ENCODE data around the gene METTL26. TPM values are rescaled to one million over a fixed set of nuclear protein-coding genes. Genes with fewer than 3 reads are reported as not detected.

The METTL26 gene
- total RNA-seq, 1 donor: 76.0 TPM

DNA sequence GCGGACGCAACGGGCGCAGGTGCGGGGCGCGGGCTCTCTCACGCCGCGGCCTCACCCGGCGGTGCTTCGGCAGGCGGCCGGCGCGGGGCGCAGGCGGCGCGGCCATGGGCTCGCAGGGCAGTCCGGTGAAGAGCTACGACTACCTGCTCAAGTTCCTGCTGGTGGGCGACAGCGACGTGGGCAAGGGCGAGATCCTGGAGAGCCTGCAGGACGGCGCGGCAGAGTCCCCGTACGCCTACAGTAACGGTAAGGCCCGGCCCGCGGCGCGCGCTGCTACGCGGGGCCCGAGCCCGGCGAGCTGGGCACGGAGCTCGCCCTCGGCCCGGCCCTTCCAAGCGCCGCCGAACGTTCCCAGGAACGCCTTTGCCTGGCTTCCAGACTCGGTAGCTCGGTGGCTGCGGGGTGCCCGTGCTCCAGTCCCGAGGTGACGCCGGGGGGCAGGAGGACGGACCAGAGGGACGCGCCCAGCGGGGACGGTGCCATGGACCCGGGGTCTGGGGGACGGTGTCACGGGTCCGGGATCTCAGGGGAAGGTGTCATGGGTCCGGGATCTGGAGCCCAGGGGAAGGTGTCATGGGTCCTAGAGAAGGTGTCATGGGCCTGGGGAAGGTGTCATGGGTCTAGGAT is 45.8 kb downstream of the METTL26 start:
- peak overlapping the region; percentile 51 for H3K27ac ChIP-seq (ENCODE audit: low read depth, low read length)
- peak; percentile 93 for DNase-seq (ENCODE audit: insufficient read length, low spot score, missing footprints)

DNA sequence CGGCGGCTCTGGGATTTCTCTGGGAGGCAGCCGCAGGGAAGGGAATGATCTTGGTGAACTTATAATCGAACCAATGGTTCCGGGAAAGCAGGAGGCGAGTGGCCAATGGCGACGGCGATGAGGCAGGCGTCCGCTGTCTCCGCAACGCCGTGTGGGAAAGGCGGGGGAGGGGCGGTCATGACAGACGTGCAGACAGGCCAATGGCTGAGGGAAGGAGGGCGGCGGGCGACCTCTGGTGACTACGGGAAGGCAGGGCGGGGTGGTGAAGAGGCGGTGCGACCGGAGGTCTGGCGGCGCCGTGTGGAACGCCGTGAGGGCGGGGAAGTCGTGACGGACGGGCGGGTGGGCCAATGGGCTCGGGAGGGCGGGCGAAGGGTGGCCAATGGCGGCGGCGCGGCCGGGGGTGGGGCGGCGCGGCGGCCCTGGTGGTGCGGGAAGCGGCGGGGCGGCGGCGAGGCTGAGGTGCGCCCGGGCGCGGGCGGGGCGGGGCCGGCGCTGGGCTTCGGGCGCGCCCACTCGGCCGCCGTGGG is 46.4 kb downstream of the METTL26 start, which contains the start of gene RAB40C:
RAB40C (plus strand) TSS at position 409 of the 530 bp plus-strand sequence. CDS start 226 bp downstream, outside the sequence.
- peak; percentile 100 for DNase-seq (ENCODE audit: insufficient read length, low spot score, missing footprints)
- Histone ChIP-seq H4K20me1 (ENCODE audit: insufficient read depth, low read length) (peaks cover 46% of the 10 kb centered on the region), H3K79me2 (ENCODE audit: insufficient read depth, low read length) (peaks cover 61% of the 10 kb centered on the region)

More for the DNA sequence above, 45.8 kb downstream of the METTL26 start:
- peaks cover 37% of the 10 kb centered on the region for H3K4me1 ChIP-seq (ENCODE audit: insufficient read depth, low read length)
- peak overlapping the region; percentile 97 for H3K4me3 ChIP-seq (ENCODE audit: insufficient read depth, low read length)
- H2AFZ ChIP-seq (ENCODE audit: low read length): peak overlapping the region; percentile 59
- no peaks in the 10 kb centered on the region for H3K36me3 ChIP-seq (ENCODE audit: insufficient read depth, low read length)
- TF ChIP-seq CTCF (IDR thresholded peaks at IDR 0.05; ENCODE audit: extremely low read depth, low read depth, low read length): no peak
- peaks cover 51% of the 10 kb centered on the region for H4K20me1 ChIP-seq (ENCODE audit: insufficient read depth, low read length)
- peaks cover 65% of the 10 kb centered on the region for H3K79me2 ChIP-seq (ENCODE audit: insufficient read depth, low read length)
- H3K4me2 ChIP-seq (ENCODE audit: insufficient read depth, low read length): peak overlapping the region; percentile 81
- no peaks in the 10 kb centered on the region for H3K27me3 ChIP-seq (ENCODE audit: insufficient read depth, low read length)
- no peaks in the 10 kb centered on the region for H3K9me3 ChIP-seq (ENCODE audit: low read depth, low read length)

GRCh38 chr16:588889-589657 is 47.0 kb downstream of the METTL26 start:
- Histone ChIP-seq H3K27me3 (ENCODE audit: insufficient read depth, low read length) (no peaks in the 10 kb centered on the region), H3K79me2 (ENCODE audit: insufficient read depth, low read length) (peaks cover 55% of the 10 kb centered on the region), H3K36me3 (ENCODE audit: insufficient read depth, low read length) (no peaks in the 10 kb centered on the region), H3K9me3 (ENCODE audit: low read depth, low read length) (no peaks in the 10 kb centered on the region), H4K20me1 (ENCODE audit: insufficient read depth, low read length) (peaks cover 42% of the 10 kb centered on the region), H3K4me2 (ENCODE audit: insufficient read depth, low read length) (peak overlapping the region; percentile 90), H3K4me1 (ENCODE audit: insufficient read depth, low read length) (peaks cover 37% of the 10 kb centered on the region), H3K4me3 (ENCODE audit: insufficient read depth, low read length) (peak overlapping the region; percentile 97), H3K27ac (ENCODE audit: low read depth, low read length) (peak overlapping the region; percentile 88), H2AFZ (ENCODE audit: low read length) (peak overlapping the region; percentile 79)
- no peak for TF ChIP-seq CTCF (IDR thresholded peaks at IDR 0.05; ENCODE audit: extremely low read depth, low read depth, low read length)
- peak; percentile 100 for DNase-seq (ENCODE audit: insufficient read length, low spot score, missing footprints)

More for the DNA sequence above, 46.4 kb downstream of the METTL26 start, which contains the start of gene RAB40C:
- peak within 1 kb of the TSS; percentile 97 for H3K4me3 ChIP-seq (ENCODE audit: insufficient read depth, low read length)
- H3K9me3 ChIP-seq (ENCODE audit: low read depth, low read length): no peaks in the 10 kb centered on the region
- peak within 1 kb of the TSS; percentile 90 for H3K4me2 ChIP-seq (ENCODE audit: insufficient read depth, low read length)
- no peaks in the 10 kb centered on the region for H3K27me3 ChIP-seq (ENCODE audit: insufficient read depth, low read length)
- TF ChIP-seq CTCF (IDR thresholded peaks at IDR 0.05; ENCODE audit: extremely low read depth, low read depth, low read length): no peak
- no peaks in the 10 kb centered on the region for H3K36me3 ChIP-seq (ENCODE audit: insufficient read depth, low read length)
- peaks cover 37% of the 10 kb centered on the region for H3K4me1 ChIP-seq (ENCODE audit: insufficient read depth, low read length)
- peak within 1 kb of the TSS; percentile 88 for H3K27ac ChIP-seq (ENCODE audit: low read depth, low read length)
- H2AFZ ChIP-seq (ENCODE audit: low read length): peak within 1 kb of the TSS; percentile 79

- peaks cover 50% of the 10 kb centered on the region for H3K79me2 ChIP-seq (ENCODE audit: insufficient read depth, low read length)
- H3K27ac ChIP-seq (ENCODE audit: low read depth, low read length): peak overlapping the region; percentile 88
- no peaks in the 10 kb centered on the region for H3K36me3 ChIP-seq (ENCODE audit: insufficient read depth, low read length)
- no peak overlapping the region for H2AFZ ChIP-seq (ENCODE audit: low read length)
- H3K27me3 ChIP-seq (ENCODE audit: insufficient read depth, low read length): no peaks in the 10 kb centered on the region
- no peak for DNase-seq (ENCODE audit: insufficient read length, low spot score, missing footprints)
- peak overlapping the region; percentile 97 for H3K4me3 ChIP-seq (ENCODE audit: insufficient read depth, low read length)
- H3K4me2 ChIP-seq (ENCODE audit: insufficient read depth, low read length): peak overlapping the region; percentile 90
- TF ChIP-seq CTCF (IDR thresholded peaks at IDR 0.05; ENCODE audit: extremely low read depth, low read depth, low read length): no peak
- H3K4me1 ChIP-seq (ENCODE audit: insufficient read depth, low read length): peaks cover 37% of the 10 kb centered on the region
- no peaks in the 10 kb centered on the region for H3K9me3 ChIP-seq (ENCODE audit: low read depth, low read length)
- H4K20me1 ChIP-seq (ENCODE audit: insufficient read depth, low read length): peaks cover 37% of the 10 kb centered on the region
These were observed 47.5 kb downstream of the METTL26 start for GRCh38 chr16:588639-588888.

All from osteoblast (primary cell).